ENCODE results near the gene SECISBP2.

DNA sequence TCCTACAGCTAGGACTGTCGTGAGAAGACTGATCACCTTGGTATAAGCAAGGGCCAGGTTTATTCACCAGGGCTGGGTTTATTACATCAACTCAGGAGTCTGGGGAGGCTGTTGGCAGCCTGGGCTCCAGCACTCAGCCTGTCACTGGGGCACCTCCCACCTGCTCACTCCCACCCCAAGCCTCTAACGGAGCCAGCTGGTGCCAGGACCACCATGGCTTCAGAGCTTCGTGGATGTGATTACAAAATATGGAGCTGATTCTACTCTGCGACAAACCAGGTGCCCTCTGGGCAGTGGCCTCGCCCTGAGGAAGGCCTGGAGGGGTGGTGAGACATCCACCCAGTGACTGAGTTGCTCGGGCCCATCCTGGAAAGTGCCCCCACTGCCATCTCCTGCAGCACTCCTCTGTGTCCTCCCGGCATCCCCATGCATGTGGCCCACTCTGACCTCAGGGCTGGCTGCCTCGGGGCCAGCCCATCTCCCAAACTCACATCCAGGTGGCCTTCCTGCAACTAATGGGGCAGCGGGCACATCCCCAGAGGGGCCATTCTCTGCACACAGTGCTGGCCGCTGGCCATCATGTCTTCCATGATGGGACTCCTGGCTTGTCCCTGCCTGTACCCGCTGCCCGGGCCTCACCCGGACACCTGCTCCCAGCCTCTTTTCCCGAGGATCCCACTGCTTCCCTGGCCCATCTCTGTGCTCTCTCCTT, 49.6 kb downstream of the SECISBP2 start:
- TF ChIP-seq, protein P1, sequence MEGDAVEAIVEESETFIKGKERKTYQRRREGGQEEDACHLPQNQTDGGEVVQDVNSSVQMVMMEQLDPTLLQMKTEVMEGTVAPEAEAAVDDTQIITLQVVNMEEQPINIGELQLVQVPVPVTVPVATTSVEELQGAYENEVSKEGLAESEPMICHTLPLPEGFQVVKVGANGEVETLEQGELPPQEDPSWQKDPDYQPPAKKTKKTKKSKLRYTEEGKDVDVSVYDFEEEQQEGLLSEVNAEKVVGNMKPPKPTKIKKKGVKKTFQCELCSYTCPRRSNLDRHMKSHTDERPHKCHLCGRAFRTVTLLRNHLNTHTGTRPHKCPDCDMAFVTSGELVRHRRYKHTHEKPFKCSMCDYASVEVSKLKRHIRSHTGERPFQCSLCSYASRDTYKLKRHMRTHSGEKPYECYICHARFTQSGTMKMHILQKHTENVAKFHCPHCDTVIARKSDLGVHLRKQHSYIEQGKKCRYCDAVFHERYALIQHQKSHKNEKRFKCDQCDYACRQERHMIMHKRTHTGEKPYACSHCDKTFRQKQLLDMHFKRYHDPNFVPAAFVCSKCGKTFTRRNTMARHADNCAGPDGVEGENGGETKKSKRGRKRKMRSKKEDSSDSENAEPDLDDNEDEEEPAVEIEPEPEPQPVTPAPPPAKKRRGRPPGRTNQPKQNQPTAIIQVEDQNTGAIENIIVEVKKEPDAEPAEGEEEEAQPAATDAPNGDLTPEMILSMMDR (IDR thresholded peaks at IDR 0.05; ENCODE audit: low read depth, low read length), result no peak
- TF ChIP-seq POLR2A (IDR thresholded peaks at IDR 0.05; ENCODE audit: extremely low read depth, insufficient read length) (no peak), MYC (IDR thresholded peaks at IDR 0.05; ENCODE audit: low read depth, low read length) (no peak)
- TF ChIP-seq, protein P2, sequence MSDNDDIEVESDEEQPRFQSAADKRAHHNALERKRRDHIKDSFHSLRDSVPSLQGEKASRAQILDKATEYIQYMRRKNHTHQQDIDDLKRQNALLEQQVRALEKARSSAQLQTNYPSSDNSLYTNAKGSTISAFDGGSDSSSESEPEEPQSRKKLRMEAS (IDR thresholded peaks at IDR 0.05; ENCODE audit: low read depth, low read length), result no peak

All from NB4 (cell line).